KMS-11 (cell line): ENCODE data around the gene ZCWPW1.
"Not testable (repeated sequence)": the region's sequence is repeated elsewhere in the genome, so short reads cannot be mapped to it uniquely, and the experiment has no call there.

Source experiments
- H2AFZ ChIP-seq: fragments of 200-600 bp; sonication (generic); 2 replicates; pipeline ENCODE4 v1.6.1; 2016; ENCODE audit warnings: antibody characterized with exemption, mixed run types, low read depth
- H3K27ac ChIP-seq: fragments of 200-600 bp; sonication (generic); 2 replicates; pipeline ENCODE4 v1.6.1; 2016; ENCODE audit warnings: mild to moderate bottlenecking, mixed run types
- H3K27me3 ChIP-seq: fragments of 200-600 bp; sonication (generic); 2 replicates; pipeline ENCODE4 v1.6.1; 2017; ENCODE audit warnings: mild to moderate bottlenecking, low read depth, mixed run types, moderate library complexity; ENCODE audit not compliant: insufficient read depth
- H3K36me3 ChIP-seq: fragments of 200-600 bp; sonication (generic); 2 replicates; pipeline ENCODE4 v1.6.1; 2017; ENCODE audit warnings: mild to moderate bottlenecking, mixed run types; ENCODE audit not compliant: insufficient read depth
- H3K4me1 ChIP-seq: fragments of 200-600 bp; sonication (generic); 2 replicates; pipeline ENCODE4 v1.6.1; 2016; ENCODE audit warnings: mild to moderate bottlenecking, low read depth, mixed run types; ENCODE audit not compliant: poor library complexity, severe bottlenecking
- H3K4me2 ChIP-seq: fragments of 200-600 bp; sonication (generic); 2 replicates; pipeline ENCODE4 v1.7.0; 2016; ENCODE audit warnings: mild to moderate bottlenecking, mixed run types
- H3K4me3 ChIP-seq: fragments of 200-600 bp; sonication (generic); IDR thresholded peaks from 2 replicates; pipeline ENCODE4 v1.6.1; 2017; ENCODE audit warnings: low read depth, low read length, mixed read lengths; ENCODE audit not compliant: insufficient read depth
- H3K79me2 ChIP-seq: fragments of 200-600 bp; sonication (generic); 2 replicates; pipeline ENCODE4 v1.6.1; 2016; ENCODE audit warnings: low read depth, mixed run types; ENCODE audit not compliant: insufficient read depth
- H3K9ac ChIP-seq: fragments of 200-600 bp; sonication (generic); 2 replicates; pipeline ENCODE4 v1.6.1; 2016; ENCODE audit warnings: mild to moderate bottlenecking, mixed run types
- H4K20me1 ChIP-seq: fragments of 200-600 bp; sonication (generic); 2 replicates; pipeline ENCODE4 v1.6.1; 2016; ENCODE audit warnings: mild to moderate bottlenecking, mixed run types; ENCODE audit not compliant: insufficient read depth
- TF ChIP-seq, protein P1 (sequence below): fragments of 200-600 bp; sonication (generic); conservative IDR thresholded peaks from 2 replicates; pipeline ENCODE4 v1.6.1; 2017; ENCODE audit warnings: low read depth, mild to moderate bottlenecking, antibody characterized with exemption, low read length, moderate library complexity, mixed read lengths

The ZCWPW1 gene

DNA sequence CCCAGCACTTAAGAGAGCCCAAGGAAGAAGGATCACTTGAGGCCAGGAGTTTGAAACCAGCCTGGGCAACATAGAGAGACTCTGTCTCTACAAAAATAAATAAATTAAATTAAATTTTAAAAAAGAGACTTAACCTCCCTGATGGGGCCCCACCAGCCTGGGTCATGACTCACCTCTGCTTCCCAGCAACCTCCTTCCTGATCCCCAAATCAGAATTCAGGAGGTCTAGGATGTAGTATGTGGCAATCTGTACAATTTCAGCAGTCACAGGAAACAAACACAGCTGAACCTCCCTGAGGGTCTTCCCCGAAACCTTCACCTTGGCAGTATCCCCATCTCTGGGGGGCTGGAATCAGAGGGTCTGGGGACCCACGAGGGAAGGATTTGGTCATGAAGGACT, 17.5 kb upstream of the ZCWPW1 start:
- no peaks in the 10 kb centered on the region for H3K79me2 ChIP-seq
- H3K9ac ChIP-seq: no peak overlapping the region
- no peak overlapping the region for H3K27ac ChIP-seq
- H3K4me1 ChIP-seq: peaks cover 4% of the 10 kb centered on the region
- H3K36me3 ChIP-seq: no peaks in the 10 kb centered on the region
- no peaks in the 10 kb centered on the region for H3K27me3 ChIP-seq
- H2AFZ ChIP-seq: no peak overlapping the region
- no peak overlapping the region for H3K4me3 ChIP-seq
- H3K4me2 ChIP-seq: no peak overlapping the region
- no peaks in the 10 kb centered on the region for H4K20me1 ChIP-seq
- TF ChIP-seq, protein P1, sequence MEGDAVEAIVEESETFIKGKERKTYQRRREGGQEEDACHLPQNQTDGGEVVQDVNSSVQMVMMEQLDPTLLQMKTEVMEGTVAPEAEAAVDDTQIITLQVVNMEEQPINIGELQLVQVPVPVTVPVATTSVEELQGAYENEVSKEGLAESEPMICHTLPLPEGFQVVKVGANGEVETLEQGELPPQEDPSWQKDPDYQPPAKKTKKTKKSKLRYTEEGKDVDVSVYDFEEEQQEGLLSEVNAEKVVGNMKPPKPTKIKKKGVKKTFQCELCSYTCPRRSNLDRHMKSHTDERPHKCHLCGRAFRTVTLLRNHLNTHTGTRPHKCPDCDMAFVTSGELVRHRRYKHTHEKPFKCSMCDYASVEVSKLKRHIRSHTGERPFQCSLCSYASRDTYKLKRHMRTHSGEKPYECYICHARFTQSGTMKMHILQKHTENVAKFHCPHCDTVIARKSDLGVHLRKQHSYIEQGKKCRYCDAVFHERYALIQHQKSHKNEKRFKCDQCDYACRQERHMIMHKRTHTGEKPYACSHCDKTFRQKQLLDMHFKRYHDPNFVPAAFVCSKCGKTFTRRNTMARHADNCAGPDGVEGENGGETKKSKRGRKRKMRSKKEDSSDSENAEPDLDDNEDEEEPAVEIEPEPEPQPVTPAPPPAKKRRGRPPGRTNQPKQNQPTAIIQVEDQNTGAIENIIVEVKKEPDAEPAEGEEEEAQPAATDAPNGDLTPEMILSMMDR: no peak

DNA sequence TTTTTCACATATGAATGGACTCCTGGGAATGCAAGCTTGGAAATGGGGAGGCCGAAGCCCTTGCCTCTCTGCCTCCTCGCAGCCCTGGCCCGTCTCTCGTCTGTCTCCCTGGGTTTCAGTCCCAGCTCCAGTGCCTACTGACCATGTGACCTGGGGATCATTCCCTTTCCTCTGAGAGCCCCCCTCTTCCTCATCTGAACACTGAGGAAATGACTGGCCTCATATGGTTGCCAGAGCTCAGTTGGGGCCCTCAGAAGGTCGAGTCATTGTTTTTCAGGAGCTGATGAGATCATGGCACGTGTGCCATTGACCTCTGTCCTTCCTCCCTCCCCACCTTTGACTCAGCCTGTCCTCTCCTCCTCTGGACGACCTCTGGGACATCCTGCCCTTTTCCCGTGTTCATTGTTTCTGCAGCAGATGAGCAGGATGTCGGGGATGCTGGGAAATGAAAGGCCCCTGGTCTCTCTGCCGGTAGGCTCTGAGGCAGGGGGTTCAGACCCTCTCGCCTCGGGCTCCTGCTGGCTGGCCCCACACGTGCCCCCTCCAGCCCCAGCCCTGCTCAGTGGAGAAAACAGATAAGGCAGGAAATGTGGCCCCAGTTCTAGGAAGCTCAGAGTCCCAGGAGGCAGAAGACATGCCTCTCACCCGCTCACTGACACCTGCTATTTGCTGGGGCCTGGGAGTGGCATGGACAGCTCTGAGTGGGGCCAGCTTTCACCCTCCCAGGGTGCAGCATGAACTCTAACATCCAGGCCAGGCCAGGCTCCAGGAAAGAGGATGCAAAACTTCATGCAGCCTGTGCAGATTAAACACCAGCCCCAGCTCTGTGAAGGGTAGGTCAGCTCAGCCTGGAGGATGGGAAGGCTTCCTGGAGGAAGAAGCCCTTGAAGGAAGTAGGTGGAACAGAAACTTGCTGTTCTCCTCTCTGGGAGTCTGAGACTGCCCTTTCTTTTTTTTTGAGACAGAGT, 16.1 kb upstream of the ZCWPW1 start:
- Histone ChIP-seq H3K4me2 (no peak overlapping the region), H3K9ac (no peak overlapping the region), H4K20me1 (no peaks in the 10 kb centered on the region), H2AFZ (no peak overlapping the region), H3K4me1 (no peaks in the 10 kb centered on the region), H3K79me2 (no peaks in the 10 kb centered on the region), H3K4me3 (no peak overlapping the region), H3K36me3 (no peaks in the 10 kb centered on the region), H3K27me3 (no peaks in the 10 kb centered on the region), H3K27ac (no peak overlapping the region)
- TF ChIP-seq, protein P1: no peak

DNA sequence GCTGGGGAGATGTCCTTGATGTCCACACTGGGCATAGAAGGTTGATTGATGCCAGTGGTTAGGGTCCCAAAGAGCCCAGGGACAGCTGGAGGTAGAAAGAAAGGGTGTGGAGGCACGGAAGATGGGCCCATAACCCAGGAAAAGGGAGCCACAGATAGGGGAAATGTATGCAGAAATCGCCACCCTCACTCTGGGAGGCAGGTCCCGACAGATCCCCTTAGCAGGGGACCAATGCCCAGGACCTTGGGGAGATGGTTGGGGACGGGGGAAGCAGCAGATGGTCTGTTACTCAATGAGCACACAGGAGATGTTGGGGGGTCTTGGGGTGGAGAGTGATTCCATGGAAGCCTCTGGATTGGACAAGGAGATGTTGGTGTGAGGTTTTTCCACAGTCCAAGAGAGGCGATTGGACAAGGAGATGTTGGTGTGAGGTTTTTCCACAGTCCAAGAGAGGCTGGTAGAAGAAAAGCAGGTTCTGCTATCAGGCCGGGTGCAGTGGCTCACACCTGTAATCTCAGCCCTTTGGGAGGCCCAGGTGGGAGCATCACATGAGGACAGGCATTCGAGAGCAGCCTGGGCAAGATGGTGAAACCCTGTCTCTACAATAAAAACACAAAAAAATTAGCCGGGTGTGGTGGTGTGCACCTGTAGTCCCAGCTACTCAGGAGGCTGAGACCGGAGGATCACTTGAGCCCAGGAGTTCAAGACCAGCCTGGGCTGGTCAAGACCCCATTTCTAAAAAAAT, 14.8 kb upstream of the ZCWPW1 start:
- no peaks in the 10 kb centered on the region for H3K4me1 ChIP-seq
- no peaks in the 10 kb centered on the region for H3K36me3 ChIP-seq

DNA sequence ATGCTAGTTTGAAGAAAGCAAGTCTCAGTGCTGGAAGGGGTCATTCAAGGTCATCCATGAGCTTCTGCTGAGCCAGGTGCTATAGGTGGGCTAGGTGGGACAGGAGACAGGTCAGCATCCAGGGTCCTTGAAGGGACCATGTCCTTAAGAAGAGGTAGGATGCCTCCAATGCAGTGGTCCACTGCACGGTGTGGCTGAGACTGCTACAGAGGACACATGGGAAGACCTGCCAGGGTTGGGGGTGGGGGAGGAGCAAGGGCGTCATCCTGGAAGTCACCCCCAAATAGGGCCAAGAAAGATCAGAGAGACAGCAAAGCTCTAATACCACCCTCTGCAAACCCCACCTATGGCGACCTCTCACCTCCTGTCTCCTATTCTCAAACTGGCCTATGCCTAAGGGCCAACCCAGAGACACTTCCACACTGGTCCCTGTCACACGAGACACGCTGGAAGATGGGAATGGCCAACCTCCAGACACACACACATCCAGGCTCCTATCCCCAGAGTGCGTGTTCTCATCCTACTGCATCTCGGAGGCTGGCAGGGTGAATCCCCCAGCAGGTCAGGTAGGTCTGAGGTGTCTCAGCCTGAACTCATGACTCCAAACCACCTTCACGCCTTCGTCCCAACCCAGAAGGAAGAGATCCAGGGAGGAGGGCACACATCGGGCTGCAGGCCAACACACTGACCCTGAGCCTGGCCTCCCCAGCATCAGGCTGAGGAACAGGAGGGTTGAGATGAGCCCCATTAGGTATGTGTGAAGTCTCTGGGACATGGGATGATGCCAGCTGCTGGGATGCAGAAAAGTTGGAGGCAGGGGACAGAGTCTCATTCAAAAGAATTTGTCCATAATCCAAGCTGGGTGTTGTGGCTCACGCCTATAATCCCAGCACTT, 13.4 kb upstream of the ZCWPW1 start:
- H3K9ac ChIP-seq: no peak overlapping the region
- H3K4me1 ChIP-seq: no peaks in the 10 kb centered on the region
- H2AFZ ChIP-seq: no peak overlapping the region
- TF ChIP-seq, protein P1: no peak
- H3K27ac ChIP-seq: no peak overlapping the region
- H3K4me2 ChIP-seq: no peak overlapping the region
- H3K79me2 ChIP-seq: no peaks in the 10 kb centered on the region
- no peak overlapping the region for H3K4me3 ChIP-seq
- no peaks in the 10 kb centered on the region for H4K20me1 ChIP-seq
- no peaks in the 10 kb centered on the region for H3K36me3 ChIP-seq
- H3K27me3 ChIP-seq: no peaks in the 10 kb centered on the region

More for the DNA sequence above, 14.8 kb upstream of the ZCWPW1 start:
- no peak overlapping the region for H3K27ac ChIP-seq
- H2AFZ ChIP-seq: no peak overlapping the region
- TF ChIP-seq, protein P1: no peak
- H3K79me2 ChIP-seq: no peaks in the 10 kb centered on the region
- no peak overlapping the region for H3K4me2 ChIP-seq
- no peak overlapping the region for H3K9ac ChIP-seq
- no peaks in the 10 kb centered on the region for H4K20me1 ChIP-seq
- H3K27me3 ChIP-seq: no peaks in the 10 kb centered on the region
- no peak overlapping the region for H3K4me3 ChIP-seq

DNA sequence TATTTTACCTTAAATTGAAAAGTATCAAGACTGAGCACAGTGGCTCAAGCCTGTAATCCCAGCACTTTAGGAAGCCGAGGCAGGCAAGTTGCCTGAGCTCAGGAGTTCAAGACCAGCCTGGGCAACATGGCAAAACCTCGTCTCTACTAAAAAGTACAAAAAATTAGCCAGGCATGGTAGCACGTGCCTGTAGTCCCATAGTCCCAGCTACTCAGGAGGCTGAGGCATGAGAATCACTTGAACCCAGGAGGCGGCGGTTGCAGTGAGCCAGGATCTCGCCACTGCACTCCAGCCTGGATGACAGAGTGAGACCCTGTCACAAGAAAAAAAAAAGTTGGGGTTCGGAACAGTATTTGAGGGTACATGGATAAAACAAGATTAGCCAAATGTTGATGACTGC, 10.7 kb upstream of the ZCWPW1 start:
- not testable (repeated sequence) for H3K27ac ChIP-seq, H3K36me3 ChIP-seq, H2AFZ ChIP-seq, H3K9ac ChIP-seq, H4K20me1 ChIP-seq, H3K4me1 ChIP-seq, H3K4me3 ChIP-seq, H3K4me2 ChIP-seq, H3K27me3 ChIP-seq
- H3K79me2 ChIP-seq: peaks cover 16% of the 10 kb centered on the region

DNA sequence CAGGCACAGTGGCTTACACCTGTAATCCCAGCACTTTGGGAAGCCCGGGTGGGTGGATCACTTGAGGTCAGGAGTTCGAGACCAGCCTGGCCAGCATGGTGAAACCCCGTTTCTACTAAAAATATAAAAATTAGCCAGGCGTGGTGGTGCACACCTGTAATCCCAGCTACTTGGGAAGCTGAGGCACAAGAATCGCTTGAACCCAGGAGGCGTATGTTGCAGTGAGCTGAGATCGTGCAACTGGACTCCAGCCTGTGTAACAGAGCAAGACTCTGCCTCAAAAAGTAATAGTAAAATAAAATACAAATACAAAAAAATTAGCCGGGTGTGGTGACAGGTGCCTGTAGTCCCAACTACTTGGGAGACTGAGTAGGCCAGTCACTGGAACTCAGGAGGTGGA, 10.2 kb upstream of the ZCWPW1 start:
- peaks cover 21% of the 10 kb centered on the region for H3K79me2 ChIP-seq
- H3K4me1 ChIP-seq: peaks cover 15% of the 10 kb centered on the region
- not testable (repeated sequence) for H4K20me1 ChIP-seq, H3K4me2 ChIP-seq, H3K4me3 ChIP-seq, H3K27me3 ChIP-seq, H3K27ac ChIP-seq, H3K36me3 ChIP-seq, H3K9ac ChIP-seq, H2AFZ ChIP-seq
